Suprapubic skin (tissue), 4 donors: ENCODE measurements around the gene NMU.

Experiments used
- CTCF ChIP-seq, 2 donors: fragments of 200-600 bp in 1 of 2; fragments of 450-650 bp in 1 of 2; sonication (generic) in 1 of 2; IDR thresholded peaks; one replicate each; pipeline ENCODE4 v1.5.1; 2016 to 2019; ENCODE audit warnings: antibody characterized with exemption in 2 of 2, mild to moderate bottlenecking in 1 of 2, moderate library complexity in 1 of 2
- EP300 ChIP-seq: sonication (generic); formaldehyde crosslinking; IDR thresholded peaks from one replicate; pipeline ENCODE4 v1.6.1; 2017; ENCODE audit warnings: antibody characterized with exemption
- POLR2A ChIP-seq, 2 donors: fragments of 450-650 bp; IDR thresholded peaks; one replicate each; pipeline ENCODE4 v1.6.1; 2017; ENCODE audit warnings: antibody characterized with exemption in 2 of 2, mild to moderate bottlenecking in 2 of 2, moderate library complexity in 2 of 2
- POLR2AphosphoS5 ChIP-seq, 3 donors: sonication (generic); formaldehyde crosslinking; IDR thresholded peaks; one replicate each; pipeline ENCODE4 v1.6.1; 2017; ENCODE audit warnings: antibody characterized with exemption in 3 of 3

- TF ChIP-seq CTCF (IDR thresholded peaks at IDR 0.05) (no peak), POLR2AphosphoS5 (IDR thresholded peaks at IDR 0.05) (no peak), POLR2A (IDR thresholded peaks at IDR 0.05) (no peak), EP300 (no peak)
Observed at GRCh38 chr4:55588160-55588559, 47.9 kb downstream of the NMU start.
